Measurements from ENCODE around the gene NIF3L1.

GRCh38 chr2:200909958-200910357, 20.8 kb downstream of the NIF3L1 start:
- no peak for TF ChIP-seq POLR2A (IDR thresholded peaks at IDR 0.05)
- no peak for TF ChIP-seq EP300 (IDR thresholded peaks at IDR 0.05)
- TF ChIP-seq CTCF (IDR thresholded peaks at IDR 0.05), result no peak
- no peak for TF ChIP-seq POLR2AphosphoS5 (IDR thresholded peaks at IDR 0.05)

All from suprapubic skin (tissue), 4 donors.